WI38 (cell line): ENCODE data around the gene DHRSX.
"Not testable (repeated sequence)": the region's sequence is repeated elsewhere in the genome, so short reads cannot be mapped to it uniquely, and the experiment has no call there.

ENCODE experiments used
- H3K4me3 ChIP-seq: 2 replicates; pipeline ENCODE4 v1.5.1; 2011; ENCODE audit warnings: low read depth, mild to moderate bottlenecking, control low read depth, low read length
- CTCF ChIP-seq: IDR thresholded peaks from 2 replicates; pipeline ENCODE4 v1.5.1; 2012; ENCODE audit warnings: low read depth, mild to moderate bottlenecking, control low read depth, low read length

DHRSX gene

GRCh38 chrX:2478546-2479419 is 22.0 kb downstream of the DHRSX start:
- TF ChIP-seq CTCF = no peak
- H3K4me3 ChIP-seq = no peak overlapping the region

- H3K4me3 ChIP-seq = not testable (repeated sequence)
Observed at GRCh38 chrX:2477313-2477712, 23.5 kb downstream of the DHRSX start.

GRCh38 chrX:2474963-2475726 is 25.6 kb downstream of the DHRSX start:
- no peak overlapping the region for H3K4me3 ChIP-seq

GRCh38 chrX:2474280-2474962 is 26.4 kb downstream of the DHRSX start:
- no peak for TF ChIP-seq CTCF
- no peak overlapping the region for H3K4me3 ChIP-seq

More at GRCh38 chrX:2474963-2475726, 25.6 kb downstream of the DHRSX start:
- TF ChIP-seq CTCF = no peak

GRCh38 chrX:2473064-2473463 is 27.7 kb downstream of the DHRSX start:
- not testable (repeated sequence) for H3K4me3 ChIP-seq

GRCh38 chrX:2471641-2472040 is 29.1 kb downstream of the DHRSX start:
- TF ChIP-seq CTCF = no peak

GRCh38 chrX:2471126-2471525 is 29.6 kb downstream of the DHRSX start:
- H3K4me3 ChIP-seq = not testable (repeated sequence)

More at GRCh38 chrX:2471641-2472040, 29.1 kb downstream of the DHRSX start:
- H3K4me3 ChIP-seq = no peak overlapping the region

- not testable (repeated sequence) for H3K4me3 ChIP-seq
Observed at GRCh38 chrX:2469852-2470251, 30.9 kb downstream of the DHRSX start.

- TF ChIP-seq CTCF = no peak
- no peak overlapping the region for H3K4me3 ChIP-seq
Observed at GRCh38 chrX:2469196-2469685, 31.5 kb downstream of the DHRSX start.
